HEK293 (cell line): ENCODE results near the gene NFATC3.
A peak's percentile ranks its signal among the peaks of the same experiment; 100 is the strongest.

ENCODE experiments used
- CTCF ChIA-PET: fragments of 350-600 bp; formaldehyde crosslinking; extraction: SDS; loops from one replicate; lab custom pipeline; 2021; ENCODE audit warnings: antibody characterized with exemption; lab: Yijun Ruan, JAX
- POLR2A ChIA-PET: fragments of 300-600 bp; formaldehyde crosslinking; extraction: SDS; loops from one replicate; lab custom pipeline; 2020; ENCODE audit warnings: antibody characterized with exemption, inconsistent platforms; lab: Yijun Ruan, JAX
- H3K27ac ChIP-seq: fragments of 200-500 bp; sonication (Bioruptor generic); 2 replicates; pipeline ENCODE4 v1.5.1; 2014; ENCODE audit warnings: low read depth, low read length, control low read depth, inconsistent platforms; ENCODE audit errors: extremely low read depth
- H3K36me3 ChIP-seq, 2 experiments: fragments of 200-500 bp in 1 of 2; sonication (Bioruptor generic) in 1 of 2; 1 replicate in 1 of 2; 2 replicates in 1 of 2; pipeline ENCODE4 v1.5.1; 2014 to 2017; ENCODE audit warnings: inconsistent platforms in 2 of 2, low read length in 2 of 2; ENCODE audit not compliant: control insufficient read depth in 2 of 2, insufficient read depth in 1 of 2
- H3K4me1 ChIP-seq: fragments of 200-500 bp; sonication (Bioruptor generic); 2 replicates; pipeline ENCODE4 v1.5.1; 2014; ENCODE audit warnings: mild to moderate bottlenecking, low read length, inconsistent platforms; ENCODE audit not compliant: control insufficient read depth, insufficient read depth
- H3K4me3 ChIP-seq: 2 replicates; pipeline ENCODE4 v1.5.1; 2011; ENCODE audit warnings: low read depth, mild to moderate bottlenecking, control low read depth, low read length, moderate library complexity
- H3K9me3 ChIP-seq: fragments of 200-500 bp; sonication (Bioruptor generic); 2 replicates; pipeline ENCODE4 v1.5.1; 2014; ENCODE audit warnings: low read depth, low read length, inconsistent platforms; ENCODE audit not compliant: control insufficient read depth, insufficient read depth
- INSM2 ChIP-seq: fragments of 450-650 bp; formaldehyde crosslinking; IDR thresholded peaks from 2 replicates; pipeline ENCODE4 v1.5.1; 2016; ENCODE audit warnings: missing biosample characterization, missing genetic modification characterization
- PRDM10 ChIP-seq: fragments of 450-650 bp; formaldehyde crosslinking; IDR thresholded peaks from 2 replicates; pipeline ENCODE4 v1.5.1; 2016; ENCODE audit warnings: missing biosample characterization, missing genetic modification characterization
- PRDM4 ChIP-seq: fragments of 450-650 bp; formaldehyde crosslinking; IDR thresholded peaks from 2 replicates; pipeline ENCODE4 v1.5.1; 2017; ENCODE audit warnings: missing biosample characterization, missing genetic modification characterization
- SP2 ChIP-seq: fragments of 450-650 bp; formaldehyde crosslinking; IDR thresholded peaks from 2 replicates; pipeline ENCODE4 v1.5.1; 2016; ENCODE audit warnings: missing biosample characterization, missing genetic modification characterization
- SP3 ChIP-seq: fragments of 450-650 bp; formaldehyde crosslinking; IDR thresholded peaks from 2 replicates; pipeline ENCODE4 v1.5.1; 2016; ENCODE audit warnings: missing biosample characterization, missing genetic modification characterization
- ZBTB6 ChIP-seq: fragments of 450-650 bp; formaldehyde crosslinking; IDR thresholded peaks from 2 replicates; pipeline ENCODE4 v1.5.1; 2017; ENCODE audit warnings: missing biosample characterization, missing genetic modification characterization
- ZFP41 ChIP-seq: fragments of 450-650 bp; formaldehyde crosslinking; IDR thresholded peaks from 2 replicates; pipeline ENCODE4 v1.5.1; 2016; ENCODE audit warnings: missing biosample characterization, missing genetic modification characterization, borderline replicate concordance
- ZIC2 ChIP-seq: fragments of 450-650 bp; formaldehyde crosslinking; IDR thresholded peaks from 2 replicates; pipeline ENCODE4 v1.5.1; 2016; ENCODE audit warnings: missing biosample characterization, missing genetic modification characterization
- ZNF398 ChIP-seq: fragments of 450-650 bp; formaldehyde crosslinking; IDR thresholded peaks from 2 replicates; pipeline ENCODE4 v1.5.1; 2017; ENCODE audit warnings: missing biosample characterization, missing genetic modification characterization
- ZNF660 ChIP-seq: fragments of 450-650 bp; IDR thresholded peaks from 2 replicates; pipeline ENCODE4 v1.5.1; 2018; ENCODE audit warnings: missing biosample characterization, mild to moderate bottlenecking, missing genetic modification characterization

NFATC3 gene

GRCh38 chr16:68267612-68268405, 182.6 kb downstream of the NFATC3 start:
- POLR2A ChIA-PET, result interaction anchor here (0.8 kb wide), 1 partner anchor 43 kb away, joined by 3 read pairs; the partner anchor contains the start of genes PRMT7 and SLC7A6OS
- peaks cover 0 to 11% of the 10 kb centered on the region in 2 experiments; a peak in 2 of 3 replicates for H3K36me3 ChIP-seq

More at GRCh38 chr16:68267612-68268405, 182.6 kb downstream of the NFATC3 start:
- TF ChIP-seq ZNF398 (tag by site-specific recombination) (peak; percentile 20; the same call in 1 of the 2 replicates), ZFP41 (tag by site-specific recombination) (no peak), PRDM10 (peak; percentile 65), ZBTB6 (tag by site-specific recombination) (no peak), ZIC2 (tag by site-specific recombination) (peak; percentile 49), INSM2 (no peak), ZNF660 (0 out of 2 replicates have a peak, but pooled peaks have one; percentile 31), PRDM4 (tag by site-specific recombination) (peak; percentile 88), SP3 (peak; percentile 31; the same call in 1 of the 2 replicates), SP2 (tag by site-specific recombination) (peak; percentile 26; the same call in 1 of the 2 replicates)
- Histone ChIP-seq H3K9me3 (no peaks in the 10 kb centered on the region), H3K4me1 (peaks cover 17% of the 10 kb centered on the region), H3K4me3 (no peak overlapping the region), H3K27ac (no peak overlapping the region)
- CTCF ChIA-PET, result interaction anchor here (2.5 kb wide), 1 partner anchor 61 kb away, joined by 9 read pairs; no protein-coding TSS in a partner anchor
